Measurements from ENCODE around the gene TSPAN16. TPM values are rescaled to one million over a fixed set of nuclear protein-coding genes. Genes with fewer than 3 reads are reported as not detected.

TSPAN16 gene, protein sequence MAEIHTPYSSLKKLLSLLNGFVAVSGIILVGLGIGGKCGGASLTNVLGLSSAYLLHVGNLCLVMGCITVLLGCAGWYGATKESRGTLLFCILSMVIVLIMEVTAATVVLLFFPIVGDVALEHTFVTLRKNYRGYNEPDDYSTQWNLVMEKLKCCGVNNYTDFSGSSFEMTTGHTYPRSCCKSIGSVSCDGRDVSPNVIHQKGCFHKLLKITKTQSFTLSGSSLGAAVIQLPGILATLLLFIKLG
- not detected for total RNA-seq

DNA sequence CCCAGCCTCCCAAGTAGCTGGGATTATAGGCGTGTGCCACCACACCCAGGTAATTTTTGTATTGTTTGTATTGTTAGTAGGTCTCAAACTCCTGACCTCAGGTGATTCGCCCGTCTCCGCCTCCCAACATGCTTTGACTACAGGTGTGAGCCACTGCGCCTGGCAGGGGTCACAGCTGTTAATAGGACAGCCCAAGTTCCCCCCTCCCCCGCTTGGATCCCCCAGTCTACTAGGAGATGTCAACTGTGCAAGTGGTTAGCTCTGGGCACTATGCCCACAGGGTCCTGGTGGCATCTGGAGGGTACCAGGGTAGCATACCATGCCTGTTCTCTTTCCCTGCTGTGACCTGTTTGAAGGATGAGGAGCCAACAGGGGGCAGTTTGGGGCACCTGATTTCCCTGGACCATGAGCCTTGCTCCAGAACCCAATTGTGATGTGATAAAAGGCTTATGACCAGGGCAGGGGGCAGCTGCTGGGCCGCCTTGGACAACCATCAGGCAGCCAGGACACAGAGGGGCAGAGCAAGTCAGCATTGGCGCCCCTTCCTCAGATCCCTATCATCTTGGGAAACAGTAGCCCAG lies at the start of gene TSPAN16:
TSS of gene TSPAN16 (plus strand) at position 496 of the 581 bp plus-strand sequence. CDS start 138 bp downstream, outside the sequence.
- Histone ChIP-seq H3K4me1 (ENCODE audit: insufficient read depth, low read length) (peaks cover 53% of the 10 kb centered on the region), H3K9me3 (ENCODE audit: low read depth, low read length) (no peaks in the 10 kb centered on the region), H3K27me3 (ENCODE audit: insufficient read depth, low read length) (no peaks in the 10 kb centered on the region), H3K4me3 (ENCODE audit: low read length) (no peak within 1 kb of the TSS)

DNA sequence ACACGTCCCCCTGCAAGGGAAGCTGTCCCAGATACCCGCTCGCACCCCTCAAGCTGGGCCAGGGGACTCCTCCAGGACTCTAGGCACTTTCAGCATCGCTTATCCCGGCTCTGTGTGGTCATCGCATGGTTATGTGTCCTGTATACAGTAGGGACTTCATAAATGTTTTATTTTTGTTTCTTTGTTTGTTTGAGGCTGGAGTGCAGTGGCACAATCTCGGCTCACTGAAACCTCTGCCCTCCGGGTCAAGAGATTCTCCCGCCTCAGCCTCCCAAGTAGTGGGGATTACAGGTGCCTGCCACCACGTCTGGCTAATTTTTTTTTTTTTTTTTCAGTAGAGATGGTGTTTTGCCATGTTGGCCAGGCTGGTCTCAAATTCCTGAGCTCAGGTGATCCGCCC lies 49.0 kb upstream of the TSPAN16 start:
- Histone ChIP-seq H3K4me1 (ENCODE audit: insufficient read depth, low read length) (peaks cover 5% of the 10 kb centered on the region), H3K27me3 (ENCODE audit: insufficient read depth, low read length) (no peaks in the 10 kb centered on the region), H3K4me3 (ENCODE audit: low read length) (no peak overlapping the region), H3K9me3 (ENCODE audit: low read depth, low read length) (no peaks in the 10 kb centered on the region)

DNA sequence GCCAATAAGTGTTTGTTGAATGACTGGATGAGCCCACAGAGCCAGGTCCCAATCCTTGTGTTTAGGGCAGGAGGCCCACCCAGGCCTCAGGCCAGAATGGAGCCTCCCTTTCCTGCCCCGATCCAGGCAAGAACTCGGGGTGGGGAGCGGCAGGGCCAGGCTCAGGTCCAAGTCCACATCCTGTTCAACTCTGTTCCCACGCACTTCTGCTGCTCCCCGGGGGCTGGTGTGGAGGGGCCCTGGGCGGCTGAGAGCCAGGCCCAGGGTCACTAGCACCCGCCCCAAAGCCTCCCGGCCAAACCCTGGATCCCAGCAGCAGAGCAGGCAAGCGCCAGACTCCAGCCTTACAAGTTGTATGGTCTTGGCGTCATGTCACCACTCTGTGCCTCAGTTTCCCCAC lies 48.6 kb upstream of the TSPAN16 start:
- no peaks in the 10 kb centered on the region for H3K9me3 ChIP-seq (ENCODE audit: low read depth, low read length)

DNA sequence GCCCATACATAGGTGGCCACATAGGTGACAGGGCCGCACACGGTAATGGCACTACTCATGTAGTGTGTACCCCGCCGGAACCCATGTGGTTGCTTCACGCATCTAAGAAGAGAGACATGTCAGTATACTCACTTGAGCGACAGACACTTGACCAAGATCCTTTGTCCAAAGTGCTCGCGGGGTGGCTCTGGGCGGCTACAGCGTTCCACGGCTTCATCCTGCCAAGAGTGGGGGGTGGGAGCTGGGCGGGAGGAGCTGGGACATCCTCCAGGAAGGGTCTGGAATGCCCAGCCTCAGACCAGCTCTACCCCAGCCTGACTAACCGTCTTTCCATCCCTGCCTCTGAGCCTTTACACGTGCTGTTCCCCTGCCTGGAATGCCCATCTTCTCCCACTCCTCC lies 48.0 kb upstream of the TSPAN16 start:
- no peaks in the 10 kb centered on the region for H3K27me3 ChIP-seq (ENCODE audit: insufficient read depth, low read length)
- H3K4me3 ChIP-seq (ENCODE audit: low read length): no peak overlapping the region
- H3K9me3 ChIP-seq (ENCODE audit: low read depth, low read length): no peaks in the 10 kb centered on the region
- peaks cover 5% of the 10 kb centered on the region for H3K4me1 ChIP-seq (ENCODE audit: insufficient read depth, low read length)

More for the DNA sequence above, 48.6 kb upstream of the TSPAN16 start:
- no peaks in the 10 kb centered on the region for H3K27me3 ChIP-seq (ENCODE audit: insufficient read depth, low read length)
- H3K4me1 ChIP-seq (ENCODE audit: insufficient read depth, low read length): peaks cover 5% of the 10 kb centered on the region
- no peak overlapping the region for H3K4me3 ChIP-seq (ENCODE audit: low read length)

DNA sequence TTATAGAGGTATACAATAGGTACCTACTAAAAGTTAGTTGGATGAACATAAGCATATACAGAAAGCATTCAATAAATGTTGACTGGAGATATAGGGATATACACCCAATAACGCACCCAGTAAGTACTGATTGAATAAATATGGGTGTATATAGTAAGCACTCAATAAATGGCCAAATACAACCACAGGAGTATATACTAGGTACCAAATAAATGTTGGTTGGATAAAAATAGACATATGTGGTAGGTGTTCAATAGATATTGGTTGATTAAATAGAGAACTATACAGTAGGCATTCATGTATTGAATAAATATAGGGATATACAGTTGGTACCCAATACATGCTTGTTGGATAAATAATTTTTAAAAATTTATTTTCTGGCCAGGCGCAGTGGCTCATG lies 47.1 kb upstream of the TSPAN16 start:
- Histone ChIP-seq H3K9me3 (ENCODE audit: low read depth, low read length) (no peaks in the 10 kb centered on the region), H3K4me1 (ENCODE audit: insufficient read depth, low read length) (no peaks in the 10 kb centered on the region), H3K27me3 (ENCODE audit: insufficient read depth, low read length) (no peaks in the 10 kb centered on the region), H3K4me3 (ENCODE audit: low read length) (no peak overlapping the region)

DNA sequence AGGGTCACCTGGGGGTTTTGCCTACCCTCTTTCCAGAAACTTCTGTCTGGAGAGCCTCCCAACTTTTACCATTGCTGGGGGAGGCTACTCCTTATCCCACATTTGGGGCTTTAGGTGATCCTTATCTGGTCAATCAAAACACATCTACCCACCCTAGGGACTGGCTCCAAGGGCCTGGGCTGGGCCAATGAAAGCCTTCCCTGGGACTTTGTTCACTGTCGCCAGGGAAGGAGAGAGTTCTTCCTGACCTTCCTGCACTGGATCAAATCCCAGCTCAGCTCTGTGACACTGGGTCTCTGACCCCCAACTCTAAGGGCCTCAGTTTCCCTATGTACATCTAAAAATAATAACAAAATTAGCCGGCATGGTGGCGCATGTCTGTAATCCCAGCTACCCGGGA lies 44.7 kb upstream of the TSPAN16 start:
- H3K4me1 ChIP-seq (ENCODE audit: insufficient read depth, low read length): no peaks in the 10 kb centered on the region
- no peak overlapping the region for H3K4me3 ChIP-seq (ENCODE audit: low read length)
- no peaks in the 10 kb centered on the region for H3K9me3 ChIP-seq (ENCODE audit: low read depth, low read length)
- H3K27me3 ChIP-seq (ENCODE audit: insufficient read depth, low read length): no peaks in the 10 kb centered on the region

DNA sequence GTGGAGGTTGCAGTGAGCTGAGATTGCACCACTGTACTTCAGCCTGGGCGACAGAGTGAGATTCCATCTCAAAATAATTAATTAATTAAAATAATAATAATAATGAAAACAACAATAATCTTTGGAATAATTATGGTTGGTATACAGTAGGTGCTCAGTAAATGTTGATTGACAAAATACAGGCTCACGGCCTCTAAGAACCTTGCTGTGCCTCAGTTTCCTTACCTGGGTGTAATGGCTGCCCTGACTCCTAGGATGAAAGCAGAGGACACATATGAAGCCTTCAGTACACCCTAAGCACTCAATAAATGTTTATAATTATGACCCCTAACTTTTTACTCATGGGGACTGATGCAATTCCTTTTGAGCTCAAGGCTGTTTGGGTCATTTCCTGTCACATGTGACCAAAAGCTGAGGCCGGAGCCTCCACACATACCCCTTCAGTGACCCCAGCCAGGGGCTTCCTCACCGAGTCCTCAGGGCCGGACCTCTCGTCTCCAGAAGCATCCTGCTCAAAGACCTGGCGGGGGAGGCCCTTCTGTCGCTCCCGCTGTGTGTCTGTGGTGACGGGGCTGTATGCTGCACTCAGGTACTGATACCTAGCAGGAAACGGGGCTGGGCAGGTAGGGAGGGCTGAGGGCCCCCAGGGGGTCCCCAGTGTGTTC lies 44.2 kb upstream of the TSPAN16 start:
- no peaks in the 10 kb centered on the region for H3K9me3 ChIP-seq (ENCODE audit: low read depth, low read length)
- no peaks in the 10 kb centered on the region for H3K4me1 ChIP-seq (ENCODE audit: insufficient read depth, low read length)
- no peak overlapping the region for H3K4me3 ChIP-seq (ENCODE audit: low read length)
- H3K27me3 ChIP-seq (ENCODE audit: insufficient read depth, low read length): no peaks in the 10 kb centered on the region

DNA sequence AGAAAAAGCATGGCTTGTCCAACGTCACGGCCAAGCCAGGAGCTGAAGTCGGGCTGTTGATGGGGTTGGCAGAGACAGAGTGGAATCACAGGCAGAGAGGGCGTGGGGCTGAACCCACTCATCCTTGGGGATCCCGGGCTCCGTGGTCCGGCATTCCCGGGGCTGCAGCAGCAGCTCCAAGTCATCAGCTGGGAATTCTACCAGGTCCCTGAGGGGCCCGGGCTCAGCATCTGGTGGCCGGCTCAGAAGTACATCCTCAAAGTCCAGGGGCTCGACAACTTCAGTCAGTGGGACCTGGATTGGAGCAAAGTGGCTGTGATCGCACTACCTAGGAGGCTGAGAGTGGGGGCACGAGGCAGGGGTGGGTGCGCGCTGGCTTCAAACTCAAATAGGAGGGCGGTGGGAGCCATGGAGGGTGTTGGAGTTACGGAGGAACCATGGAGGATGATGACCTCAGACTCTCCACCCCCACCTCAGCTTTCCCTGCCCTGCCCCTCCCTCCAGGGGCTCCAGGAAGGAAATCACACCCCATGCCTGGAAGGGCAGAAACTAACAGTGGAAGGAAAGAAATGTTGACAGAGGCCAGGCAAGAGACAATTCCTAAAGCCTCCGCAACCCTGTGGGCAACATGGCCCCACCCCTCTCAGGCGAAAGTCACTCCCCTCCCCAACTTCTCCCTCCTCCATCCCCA lies 43.1 kb upstream of the TSPAN16 start:
- Histone ChIP-seq H3K4me3 (ENCODE audit: low read length) (no peak overlapping the region), H3K4me1 (ENCODE audit: insufficient read depth, low read length) (no peaks in the 10 kb centered on the region)

DNA sequence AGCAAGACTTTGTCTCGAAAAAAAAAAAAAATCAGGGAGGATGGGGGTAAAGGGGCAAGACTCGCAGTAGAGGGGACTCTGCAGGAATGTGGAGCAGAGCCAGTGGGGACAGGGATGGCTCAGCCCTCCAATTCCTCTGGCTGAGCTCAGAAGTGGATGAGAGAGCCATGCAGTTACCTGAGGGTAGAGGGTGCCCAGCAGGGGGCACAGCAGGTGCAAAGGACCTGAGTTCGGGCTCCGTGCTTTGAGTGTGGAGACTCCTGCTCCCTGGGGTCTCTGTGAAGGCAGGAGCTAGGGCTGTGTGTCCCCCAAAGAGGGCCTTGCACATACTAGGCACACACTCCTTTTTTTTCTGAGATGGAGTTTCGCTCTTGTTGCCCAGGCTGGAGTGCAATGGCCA lies 41.3 kb upstream of the TSPAN16 start:
- no peaks in the 10 kb centered on the region for H3K27me3 ChIP-seq (ENCODE audit: insufficient read depth, low read length)
- H3K4me3 ChIP-seq (ENCODE audit: low read length): no peak overlapping the region
- no peaks in the 10 kb centered on the region for H3K4me1 ChIP-seq (ENCODE audit: insufficient read depth, low read length)
- H3K9me3 ChIP-seq (ENCODE audit: low read depth, low read length): no peaks in the 10 kb centered on the region

More for the DNA sequence above, 43.1 kb upstream of the TSPAN16 start:
- Histone ChIP-seq H3K27me3 (ENCODE audit: insufficient read depth, low read length) (no peaks in the 10 kb centered on the region), H3K9me3 (ENCODE audit: low read depth, low read length) (no peaks in the 10 kb centered on the region)

DNA sequence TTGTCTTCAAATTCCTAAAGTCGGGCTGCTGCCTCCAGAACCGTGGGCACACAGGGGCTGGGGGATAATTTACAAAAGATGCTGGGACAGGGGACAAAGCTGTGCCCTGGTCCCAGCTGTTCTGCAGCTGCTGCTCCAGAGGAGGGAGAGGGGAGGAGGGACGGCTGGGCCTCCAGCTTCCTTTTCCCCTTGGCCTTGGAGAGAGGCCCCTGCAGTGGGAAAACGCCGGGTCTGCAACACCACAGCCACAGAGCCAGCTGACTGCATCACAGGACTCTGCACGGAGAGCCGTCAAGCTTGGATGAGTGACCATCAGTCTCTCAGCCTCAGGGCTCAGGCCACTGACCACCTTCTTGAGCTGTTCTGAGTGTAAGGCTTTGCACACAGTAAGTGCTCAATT lies 39.8 kb upstream of the TSPAN16 start:
- Histone ChIP-seq H3K4me3 (ENCODE audit: low read length) (no peak overlapping the region), H3K4me1 (ENCODE audit: insufficient read depth, low read length) (no peaks in the 10 kb centered on the region), H3K9me3 (ENCODE audit: low read depth, low read length) (no peaks in the 10 kb centered on the region), H3K27me3 (ENCODE audit: insufficient read depth, low read length) (peaks cover 2% of the 10 kb centered on the region)

DNA sequence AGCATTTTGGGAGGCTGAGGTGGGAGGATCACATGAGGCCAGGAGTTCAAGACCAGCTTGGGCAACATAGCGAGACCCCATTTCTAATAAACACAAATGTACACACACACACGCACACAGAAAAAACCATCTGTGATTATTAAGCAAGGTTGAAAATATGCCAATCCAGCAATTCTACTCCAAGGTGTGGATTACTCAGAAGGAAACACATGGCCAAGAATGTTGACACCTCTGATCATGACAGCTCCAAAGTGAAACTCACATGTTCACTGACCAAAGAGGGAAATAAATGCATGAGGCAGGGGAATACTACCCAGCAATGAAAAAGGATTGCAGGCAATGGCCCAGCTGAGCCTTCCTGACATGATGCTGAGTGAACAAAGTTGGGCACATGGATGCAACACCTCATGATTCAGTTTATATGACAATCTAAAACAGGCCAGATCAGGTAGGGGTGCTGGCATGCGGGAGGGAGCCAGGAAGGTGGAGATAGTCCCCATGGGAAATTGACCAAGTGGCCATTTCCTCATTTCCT lies 38.0 kb upstream of the TSPAN16 start:
- Histone ChIP-seq H3K4me3 (ENCODE audit: low read length) (no peak overlapping the region), H3K4me1 (ENCODE audit: insufficient read depth, low read length) (peaks cover 6% of the 10 kb centered on the region), H3K27me3 (ENCODE audit: insufficient read depth, low read length) (peaks cover 14% of the 10 kb centered on the region), H3K9me3 (ENCODE audit: low read depth, low read length) (no peaks in the 10 kb centered on the region)

DNA sequence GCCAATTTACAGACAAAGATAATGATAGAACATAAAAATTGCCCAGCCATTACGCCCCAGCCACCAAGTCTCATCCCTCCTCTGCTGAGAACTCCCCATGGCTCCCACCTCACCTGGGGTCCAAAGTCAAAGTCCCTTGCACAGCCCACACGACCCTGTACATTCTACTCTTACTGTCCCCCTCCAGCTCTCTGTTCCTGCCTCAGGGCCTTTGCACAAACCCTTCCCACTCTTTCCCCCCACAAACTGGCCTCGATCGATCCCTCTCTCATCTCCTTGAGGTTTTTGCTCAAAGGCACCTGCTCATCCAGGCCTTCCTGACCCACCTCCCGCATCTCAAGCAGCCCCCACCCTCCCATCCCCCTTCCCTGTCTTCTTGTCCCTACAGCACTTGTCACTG lies 35.0 kb upstream of the TSPAN16 start:
- H3K4me1 ChIP-seq (ENCODE audit: insufficient read depth, low read length): peaks cover 6% of the 10 kb centered on the region
- peaks cover 21% of the 10 kb centered on the region for H3K27me3 ChIP-seq (ENCODE audit: insufficient read depth, low read length)
- H3K4me3 ChIP-seq (ENCODE audit: low read length): no peak overlapping the region
- H3K9me3 ChIP-seq (ENCODE audit: low read depth, low read length): no peaks in the 10 kb centered on the region

DNA sequence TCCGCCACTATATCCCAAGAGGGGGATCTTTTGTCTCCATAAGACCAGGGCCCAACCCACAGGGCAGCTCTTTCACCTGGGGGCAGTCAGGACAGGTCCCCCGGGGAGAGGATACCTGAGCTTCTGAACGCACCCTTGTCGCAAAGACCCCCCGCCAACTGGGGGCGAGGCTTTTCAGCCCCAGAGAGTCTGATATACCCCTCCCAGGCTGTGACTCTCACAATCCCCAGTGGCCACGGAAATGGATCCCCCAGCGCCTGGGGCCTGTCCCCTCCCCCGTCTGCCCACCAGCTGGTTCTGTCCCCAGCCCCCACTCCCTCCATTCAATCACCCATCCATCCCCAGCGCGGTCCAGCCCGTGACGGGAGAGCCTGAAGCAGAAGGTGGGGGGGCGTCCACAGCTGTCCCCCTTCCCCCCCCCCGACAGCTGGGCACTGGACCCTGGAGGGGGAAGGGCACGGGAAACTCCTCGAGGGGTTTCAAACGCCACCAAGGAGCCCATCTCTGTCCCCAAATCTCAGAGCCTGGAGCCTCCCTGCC lies 34.5 kb upstream of the TSPAN16 start:
- peak overlapping the region; percentile 27 for H3K4me3 ChIP-seq (ENCODE audit: low read length)
- peaks cover 6% of the 10 kb centered on the region for H3K4me1 ChIP-seq (ENCODE audit: insufficient read depth, low read length)
- H3K9me3 ChIP-seq (ENCODE audit: low read depth, low read length): no peaks in the 10 kb centered on the region
- H3K27me3 ChIP-seq (ENCODE audit: insufficient read depth, low read length): peaks cover 21% of the 10 kb centered on the region

DNA sequence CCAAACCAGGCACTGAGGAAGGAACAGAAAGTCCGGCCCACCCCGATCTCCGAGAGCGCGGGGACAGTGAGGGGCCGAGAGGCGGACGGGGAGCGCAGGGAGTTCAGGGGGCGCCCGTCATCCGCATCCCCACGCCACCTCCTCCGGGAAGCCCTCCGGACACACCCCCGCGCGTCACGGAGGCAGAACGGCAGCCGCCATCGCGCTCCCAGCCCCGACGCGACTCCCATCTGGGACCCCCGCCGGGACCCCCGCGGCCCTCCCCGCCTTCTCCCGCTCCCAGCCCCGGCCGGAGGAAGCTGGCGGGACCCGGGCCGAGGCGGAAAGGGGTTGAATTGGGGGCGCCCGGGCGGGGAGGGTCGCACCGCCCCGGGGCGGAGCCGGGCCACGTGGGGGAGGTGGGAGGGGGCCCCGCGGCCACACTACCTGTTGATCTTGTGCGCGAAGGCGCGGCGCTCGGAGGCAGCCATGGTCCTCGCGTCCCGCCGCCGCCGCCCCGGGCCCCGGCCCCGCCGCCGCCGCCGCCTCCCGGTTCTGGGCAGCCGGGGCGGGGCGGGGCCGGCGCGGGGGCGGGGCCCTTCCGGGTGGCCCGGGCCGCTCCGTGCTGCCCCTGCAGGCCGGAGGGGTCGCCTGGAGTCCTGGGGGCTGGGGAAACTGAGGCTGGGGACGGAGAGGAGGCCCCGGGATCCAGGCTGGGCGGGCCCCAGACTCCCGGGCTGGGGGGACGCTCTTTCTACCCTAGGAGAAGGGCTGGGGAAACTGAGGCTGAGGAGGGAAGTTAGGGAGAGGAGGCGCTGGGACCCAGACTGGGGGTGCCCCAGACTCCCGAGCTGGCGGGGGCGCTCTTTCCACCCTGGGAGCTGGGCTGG lies 33.8 kb upstream of the TSPAN16 start, which contains the start of gene DOCK6:
TSS of gene DOCK6 (minus strand) at position 554 of the 869 bp plus-strand sequence. CDS start at position 470, 84 bp downstream.
- Histone ChIP-seq H3K4me1 (ENCODE audit: insufficient read depth, low read length) (peaks cover 6% of the 10 kb centered on the region), H3K4me3 (ENCODE audit: low read length) (peak within 1 kb of the TSS; percentile 27), H3K9me3 (ENCODE audit: low read depth, low read length) (no peaks in the 10 kb centered on the region), H3K27me3 (ENCODE audit: insufficient read depth, low read length) (peaks cover 21% of the 10 kb centered on the region)

Measured in mononuclear cell (primary cell).